GM12873 (cell line): ENCODE measurements around the gene RET.

Experiments used
- TF ChIP-seq, protein P1 (sequence below): IDR thresholded peaks from 2 replicates; pipeline ENCODE4 v1.5.1; 2012; ENCODE audit warnings: low read depth, mild to moderate bottlenecking, moderate library complexity, low read length, control low read depth; ENCODE audit not compliant: insufficient read depth; ENCODE audit errors: missing control alignments

RET gene

DNA sequence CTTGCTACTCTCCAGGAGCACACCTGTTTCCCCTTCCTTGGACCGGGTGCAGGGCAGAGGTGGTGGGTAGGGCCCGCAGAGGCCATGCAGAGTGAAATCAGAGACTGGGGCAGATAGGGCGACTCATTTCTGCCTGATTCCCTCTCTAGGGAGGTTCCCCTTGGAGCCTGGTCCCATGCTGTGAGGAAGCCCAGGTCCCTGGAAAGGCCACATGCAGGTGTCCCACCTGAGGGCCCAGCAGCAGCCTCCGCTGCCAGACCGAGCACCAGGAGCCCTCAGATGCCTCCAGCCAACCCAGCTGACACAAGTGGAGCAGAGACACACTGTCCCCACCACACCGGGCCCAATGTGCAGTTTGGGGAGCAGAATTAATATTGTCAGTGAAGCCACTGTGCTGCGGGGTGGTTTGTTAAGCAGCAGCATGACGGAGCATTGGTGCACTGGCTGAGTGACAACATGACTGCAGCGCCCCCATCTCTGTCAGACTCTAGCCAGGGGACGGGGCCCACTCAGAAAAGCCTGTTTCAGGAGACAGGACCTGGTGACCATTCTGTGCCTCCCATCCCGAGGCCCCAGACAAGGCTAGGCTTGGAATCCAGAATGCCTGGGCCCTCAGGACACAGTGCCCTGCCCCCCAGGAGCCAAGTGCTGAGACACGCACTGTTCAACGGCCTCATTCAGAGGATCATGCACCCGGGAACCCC, 30.4 kb upstream of the RET start:
- TF ChIP-seq, protein P1, sequence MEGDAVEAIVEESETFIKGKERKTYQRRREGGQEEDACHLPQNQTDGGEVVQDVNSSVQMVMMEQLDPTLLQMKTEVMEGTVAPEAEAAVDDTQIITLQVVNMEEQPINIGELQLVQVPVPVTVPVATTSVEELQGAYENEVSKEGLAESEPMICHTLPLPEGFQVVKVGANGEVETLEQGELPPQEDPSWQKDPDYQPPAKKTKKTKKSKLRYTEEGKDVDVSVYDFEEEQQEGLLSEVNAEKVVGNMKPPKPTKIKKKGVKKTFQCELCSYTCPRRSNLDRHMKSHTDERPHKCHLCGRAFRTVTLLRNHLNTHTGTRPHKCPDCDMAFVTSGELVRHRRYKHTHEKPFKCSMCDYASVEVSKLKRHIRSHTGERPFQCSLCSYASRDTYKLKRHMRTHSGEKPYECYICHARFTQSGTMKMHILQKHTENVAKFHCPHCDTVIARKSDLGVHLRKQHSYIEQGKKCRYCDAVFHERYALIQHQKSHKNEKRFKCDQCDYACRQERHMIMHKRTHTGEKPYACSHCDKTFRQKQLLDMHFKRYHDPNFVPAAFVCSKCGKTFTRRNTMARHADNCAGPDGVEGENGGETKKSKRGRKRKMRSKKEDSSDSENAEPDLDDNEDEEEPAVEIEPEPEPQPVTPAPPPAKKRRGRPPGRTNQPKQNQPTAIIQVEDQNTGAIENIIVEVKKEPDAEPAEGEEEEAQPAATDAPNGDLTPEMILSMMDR: no peak

DNA sequence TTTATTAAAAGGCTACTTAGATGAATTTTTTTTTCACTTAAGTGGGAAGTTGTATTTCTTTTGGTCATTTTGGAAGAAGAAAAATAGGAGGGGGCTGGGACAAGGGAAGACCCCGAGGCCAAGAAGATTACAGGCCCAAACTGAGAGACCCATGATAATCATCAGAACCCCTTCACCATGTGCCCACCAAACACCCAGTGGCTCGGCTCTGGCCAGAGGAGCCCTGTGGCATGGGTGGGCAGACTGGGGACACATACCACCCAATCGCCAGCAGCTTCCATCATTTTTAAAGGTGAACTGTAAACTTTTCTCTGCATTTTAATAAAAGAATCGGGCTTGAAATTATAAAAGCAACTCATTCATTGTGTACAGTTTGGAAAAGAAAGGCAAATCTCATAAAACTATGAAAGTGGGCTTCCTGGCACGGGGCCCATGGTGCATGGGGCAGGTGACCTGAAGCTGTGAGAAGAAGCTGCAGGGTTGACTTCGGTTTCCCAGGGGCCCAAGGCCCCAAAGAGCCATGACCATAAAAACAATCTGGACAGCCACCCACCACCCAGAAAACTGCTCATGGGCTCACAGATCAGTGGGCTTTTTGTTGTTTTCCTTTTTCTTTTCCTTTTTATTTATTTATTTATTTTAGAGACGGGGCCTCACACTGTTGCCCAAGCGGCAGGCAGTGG, 29.4 kb upstream of the RET start:
- TF ChIP-seq, protein P1: no peak

DNA sequence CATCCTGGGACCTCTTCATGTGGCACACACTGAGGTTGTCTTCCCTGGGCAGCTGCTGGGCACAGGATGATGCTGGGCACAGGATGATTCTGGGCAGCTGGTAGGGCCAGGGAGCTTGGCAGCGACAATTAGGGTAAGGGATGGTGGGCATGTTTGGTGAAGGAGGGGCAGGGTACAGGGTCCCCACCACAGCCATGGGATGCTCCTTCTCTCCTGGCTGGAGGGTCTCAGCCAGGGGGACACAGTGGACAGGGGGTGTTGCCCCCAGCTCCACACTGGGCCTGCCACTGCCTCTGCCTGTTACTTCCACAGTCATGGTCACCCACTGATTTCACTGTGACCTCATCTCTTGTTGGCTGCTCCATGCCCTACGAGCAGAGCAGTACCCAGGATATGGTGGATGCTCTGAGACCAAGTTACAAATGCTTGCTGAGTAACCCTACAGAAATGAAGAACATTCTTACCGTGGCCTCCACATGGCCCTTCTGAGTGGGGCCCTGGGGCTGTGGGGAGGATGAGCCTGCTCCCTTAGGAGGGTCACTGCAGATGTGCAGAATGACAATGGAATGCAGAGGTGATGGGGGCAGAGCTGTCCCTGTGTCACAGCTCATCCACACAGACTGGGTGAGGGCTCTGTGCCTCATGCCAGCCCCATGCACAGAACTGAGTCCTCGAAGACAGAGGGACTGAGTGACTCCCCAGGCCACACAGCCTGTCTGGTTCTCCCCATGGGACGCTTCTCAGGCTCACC, 28.4 kb upstream of the RET start:
- TF ChIP-seq, protein P1: no peak

- TF ChIP-seq, protein P1: no peak
Measured at GRCh38 chr10:43049081-43049551, 27.8 kb upstream of the RET start.

- TF ChIP-seq, protein P1: no peak
Measured at GRCh38 chr10:43050011-43050410, 26.9 kb upstream of the RET start.

GRCh38 chr10:43053825-43054224, 23.0 kb upstream of the RET start:
- TF ChIP-seq, protein P1: no peak

DNA sequence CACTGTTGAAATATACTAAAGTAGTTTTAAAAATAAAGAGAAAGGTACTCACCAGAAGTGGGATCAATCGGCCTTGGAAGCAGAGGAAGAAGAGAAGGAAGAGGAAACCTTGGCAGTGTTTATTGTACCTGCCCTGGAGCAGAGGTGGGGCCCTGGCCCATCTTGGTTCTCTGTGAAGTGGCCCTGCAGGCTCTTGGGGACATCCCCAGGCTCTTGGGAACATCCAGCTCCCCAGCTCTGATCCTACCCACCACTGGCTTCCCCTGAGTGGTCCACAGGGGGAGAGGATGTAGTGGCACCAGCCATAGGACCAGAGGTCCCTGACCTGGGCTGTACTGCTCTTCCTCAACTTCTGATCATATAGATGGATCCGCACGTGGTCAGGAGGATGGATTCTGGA, 22.3 kb upstream of the RET start:
- TF ChIP-seq, protein P1: no peak
